Measurements from ENCODE around the gene ALDH7A1.

ALDH7A1 gene

DNA sequence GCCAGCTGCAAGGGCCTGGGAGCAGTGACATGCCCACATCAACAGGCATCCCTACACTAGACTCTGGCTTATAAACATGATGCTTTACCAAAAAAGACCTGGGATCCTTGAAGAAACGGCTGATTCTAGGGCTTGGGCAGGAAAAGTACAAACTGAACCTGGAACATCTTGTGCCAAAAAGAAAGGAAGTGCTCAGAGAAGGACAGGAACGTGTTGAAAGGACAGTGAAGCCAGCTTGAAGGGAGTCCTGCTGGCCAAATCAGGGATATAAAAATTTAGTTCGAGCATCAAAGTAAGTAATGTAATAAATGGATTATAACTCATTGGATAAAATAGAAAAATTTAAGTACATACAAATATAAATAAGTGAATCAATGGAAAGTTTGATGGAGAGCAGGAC, 58.1 kb downstream of the ALDH7A1 start:
- H3K9ac ChIP-seq (ENCODE audit: low read length) = no peak overlapping the region
- no peaks in the 10 kb centered on the region for H3F3A ChIP-seq (ENCODE audit: insufficient read depth)
- H3K27me3 ChIP-seq (ENCODE audit: low read length) = no peaks in the 10 kb centered on the region
- H3K4me2 ChIP-seq (ENCODE audit: low read depth, low read length, poor library complexity, severe bottlenecking) = no peak overlapping the region
- H4K20me1 ChIP-seq (ENCODE audit: low read depth, low read length) = no peaks in the 10 kb centered on the region
- no peaks in the 10 kb centered on the region for H3K36me3 ChIP-seq (ENCODE audit: low read length)
- TF ChIP-seq, protein P1, sequence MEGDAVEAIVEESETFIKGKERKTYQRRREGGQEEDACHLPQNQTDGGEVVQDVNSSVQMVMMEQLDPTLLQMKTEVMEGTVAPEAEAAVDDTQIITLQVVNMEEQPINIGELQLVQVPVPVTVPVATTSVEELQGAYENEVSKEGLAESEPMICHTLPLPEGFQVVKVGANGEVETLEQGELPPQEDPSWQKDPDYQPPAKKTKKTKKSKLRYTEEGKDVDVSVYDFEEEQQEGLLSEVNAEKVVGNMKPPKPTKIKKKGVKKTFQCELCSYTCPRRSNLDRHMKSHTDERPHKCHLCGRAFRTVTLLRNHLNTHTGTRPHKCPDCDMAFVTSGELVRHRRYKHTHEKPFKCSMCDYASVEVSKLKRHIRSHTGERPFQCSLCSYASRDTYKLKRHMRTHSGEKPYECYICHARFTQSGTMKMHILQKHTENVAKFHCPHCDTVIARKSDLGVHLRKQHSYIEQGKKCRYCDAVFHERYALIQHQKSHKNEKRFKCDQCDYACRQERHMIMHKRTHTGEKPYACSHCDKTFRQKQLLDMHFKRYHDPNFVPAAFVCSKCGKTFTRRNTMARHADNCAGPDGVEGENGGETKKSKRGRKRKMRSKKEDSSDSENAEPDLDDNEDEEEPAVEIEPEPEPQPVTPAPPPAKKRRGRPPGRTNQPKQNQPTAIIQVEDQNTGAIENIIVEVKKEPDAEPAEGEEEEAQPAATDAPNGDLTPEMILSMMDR (IDR thresholded peaks at IDR 0.05; ENCODE audit: insufficient read depth, low read length, poor library complexity, severe bottlenecking) = no peak
- no peaks in the 10 kb centered on the region for H3K9me3 ChIP-seq (ENCODE audit: insufficient read depth, low read length)
- no peaks in the 10 kb centered on the region for H3K79me2 ChIP-seq (ENCODE audit: insufficient read depth, low read length)
- no peaks in the 10 kb centered on the region for H3K9me2 ChIP-seq (replicated peaks; ENCODE audit: insufficient read depth, low read length)
- H2AFZ ChIP-seq (ENCODE audit: low read depth, low read length, severe bottlenecking) = no peak overlapping the region
- no peak overlapping the region for H3K4me3 ChIP-seq (ENCODE audit: insufficient read depth, low read length, poor library complexity, severe bottlenecking)
- no peak overlapping the region for H3K27ac ChIP-seq (ENCODE audit: low read depth, low read length)

GRCh38 chr5:126535856-126536545, 59.0 kb downstream of the ALDH7A1 start:
- Histone ChIP-seq H4K20me1 (ENCODE audit: low read depth, low read length) (no peaks in the 10 kb centered on the region), H3K36me3 (ENCODE audit: low read length) (no peaks in the 10 kb centered on the region), H3K9me3 (ENCODE audit: insufficient read depth, low read length) (no peaks in the 10 kb centered on the region), H3F3A (ENCODE audit: insufficient read depth) (no peaks in the 10 kb centered on the region), H3K79me2 (ENCODE audit: insufficient read depth, low read length) (no peaks in the 10 kb centered on the region), H3K9ac (ENCODE audit: low read length) (no peak overlapping the region), H3K27ac (ENCODE audit: low read depth, low read length) (no peak overlapping the region), H2AFZ (ENCODE audit: low read depth, low read length, severe bottlenecking) (no peak overlapping the region), H3K27me3 (ENCODE audit: low read length) (no peaks in the 10 kb centered on the region), H3K4me3 (ENCODE audit: insufficient read depth, low read length, poor library complexity, severe bottlenecking) (no peak overlapping the region), H3K4me2 (ENCODE audit: low read depth, low read length, poor library complexity, severe bottlenecking) (no peak overlapping the region), H3K9me2 (replicated peaks; ENCODE audit: insufficient read depth, low read length) (no peaks in the 10 kb centered on the region)
- no peak for TF ChIP-seq EZH2phosphoT487 (conservative IDR thresholded peaks at IDR 0.05; ENCODE audit: low read length)
- TF ChIP-seq, protein P1 (IDR thresholded peaks at IDR 0.05; ENCODE audit: insufficient read depth, low read length, poor library complexity, severe bottlenecking) = no peak

DNA sequence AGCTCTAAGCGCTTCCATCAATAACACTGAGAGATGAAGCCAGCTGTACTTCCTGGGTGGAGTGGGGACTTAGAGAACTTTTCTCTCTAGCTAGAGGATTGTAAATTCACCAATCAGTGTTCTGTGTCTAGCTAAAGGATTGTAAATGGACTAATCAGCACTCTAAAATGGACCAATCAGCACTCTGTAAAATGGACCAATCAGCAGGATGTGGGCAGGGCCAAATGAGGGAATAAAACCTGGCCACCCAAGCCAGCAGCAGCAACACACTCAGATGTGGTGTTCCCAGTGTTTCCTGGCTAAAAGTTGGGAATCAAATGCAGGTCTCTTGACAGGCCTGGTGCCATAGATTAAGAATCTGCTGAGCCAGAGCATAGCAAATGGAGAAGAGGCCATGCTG, 60.5 kb downstream of the ALDH7A1 start:
- H3K9me3 ChIP-seq (ENCODE audit: insufficient read depth, low read length) = no peaks in the 10 kb centered on the region

More for the DNA sequence above, 60.5 kb downstream of the ALDH7A1 start:
- Histone ChIP-seq H2AFZ (ENCODE audit: low read depth, low read length, severe bottlenecking) (no peak overlapping the region), H3K4me2 (ENCODE audit: low read depth, low read length, poor library complexity, severe bottlenecking) (no peak overlapping the region), H3K9me2 (replicated peaks; ENCODE audit: insufficient read depth, low read length) (no peaks in the 10 kb centered on the region), H3K4me3 (ENCODE audit: insufficient read depth, low read length, poor library complexity, severe bottlenecking) (no peak overlapping the region), H3F3A (ENCODE audit: insufficient read depth) (no peaks in the 10 kb centered on the region), H3K9ac (ENCODE audit: low read length) (no peak overlapping the region), H3K36me3 (ENCODE audit: low read length) (no peaks in the 10 kb centered on the region), H3K27me3 (ENCODE audit: low read length) (no peaks in the 10 kb centered on the region), H3K79me2 (ENCODE audit: insufficient read depth, low read length) (no peaks in the 10 kb centered on the region), H3K27ac (ENCODE audit: low read depth, low read length) (no peak overlapping the region), H4K20me1 (ENCODE audit: low read depth, low read length) (no peaks in the 10 kb centered on the region)
- no peak for TF ChIP-seq EZH2phosphoT487 (conservative IDR thresholded peaks at IDR 0.05; ENCODE audit: low read length)
- TF ChIP-seq, protein P1 (IDR thresholded peaks at IDR 0.05; ENCODE audit: insufficient read depth, low read length, poor library complexity, severe bottlenecking) = no peak
